SU-DHL-6 (cell line): Measurements from ENCODE around the gene LRP1.

Experiments
- H2AFZ ChIP-seq: fragments of 200-600 bp; sonication (generic); 2 replicates; pipeline ENCODE4 v1.6.1; 2014; ENCODE audit warnings: low read depth, mild to moderate bottlenecking, moderate library complexity, mixed read lengths, antibody characterized with exemption, low read length; ENCODE audit not compliant: severe bottlenecking
- H3F3A ChIP-seq: fragments of 200-600 bp; shearing (Covaris generic); 2 replicates; pipeline ENCODE4 v1.6.0; 2016; ENCODE audit warnings: antibody characterized with exemption, mild to moderate bottlenecking; ENCODE audit not compliant: insufficient read depth
- H3K27ac ChIP-seq: fragments of 200-600 bp; sonication (generic); 2 replicates; pipeline ENCODE4 v1.5.1; 2016; ENCODE audit warnings: low read depth, mild to moderate bottlenecking, low read length, moderate library complexity, mixed read lengths
- H3K27me3 ChIP-seq: fragments of 200-600 bp; sonication (generic), shearing (Covaris generic); 2 replicates; pipeline ENCODE4 v1.6.0; 2014; ENCODE audit warnings: mild to moderate bottlenecking, low read length
- H3K36me3 ChIP-seq: fragments of 200-600 bp; sonication (generic); 2 replicates; pipeline ENCODE4 v1.6.1; 2014; ENCODE audit warnings: mild to moderate bottlenecking, low read length, mixed read lengths
- H3K4me2 ChIP-seq: fragments of 300-600, 200-600 bp; shearing (Covaris generic), sonication (generic); 2 replicates; pipeline ENCODE4 v1.6.0; 2014; ENCODE audit warnings: low read length, low read depth, mild to moderate bottlenecking; ENCODE audit not compliant: poor library complexity, severe bottlenecking
- H3K4me3 ChIP-seq: fragments of 200-600 bp; sonication (generic); 2 replicates; pipeline ENCODE4 v1.5.1; 2014; ENCODE audit warnings: antibody characterized with exemption, low read length, mild to moderate bottlenecking, mixed read lengths; ENCODE audit not compliant: insufficient read depth, poor library complexity, severe bottlenecking
- H3K79me2 ChIP-seq: fragments of 200-600 bp; sonication (generic); 2 replicates; pipeline ENCODE4 v1.6.1; 2014; ENCODE audit warnings: mild to moderate bottlenecking, low read length, moderate library complexity; ENCODE audit not compliant: insufficient read depth
- H3K9ac ChIP-seq: fragments of 200-600 bp; sonication (generic); 2 replicates; pipeline ENCODE4 v1.7.0; 2014; ENCODE audit warnings: mild to moderate bottlenecking, low read length
- H3K9me2 ChIP-seq: fragments of 200-600 bp; sonication (generic); replicated peaks from 2 replicates; pipeline ENCODE4 v1.6.1; 2014; ENCODE audit warnings: low read length; ENCODE audit not compliant: insufficient read depth
- H3K9me3 ChIP-seq: fragments of 200-600 bp; sonication (generic); 2 replicates; pipeline ENCODE4 v1.6.1; 2014; ENCODE audit warnings: low read length, mixed read lengths; ENCODE audit not compliant: insufficient read depth
- H4K20me1 ChIP-seq: fragments of 200-600 bp; sonication (generic); 2 replicates; pipeline ENCODE4 v1.6.1; 2014; ENCODE audit warnings: low read depth, mild to moderate bottlenecking, antibody characterized with exemption, low read length, moderate library complexity, mixed read lengths
- CTCF ChIP-seq: fragments of 200-600 bp; sonication (generic); IDR thresholded peaks from one replicate; pipeline ENCODE4 v1.5.1; 2017; ENCODE audit warnings: antibody characterized with exemption, mild to moderate bottlenecking, low read length, moderate library complexity; ENCODE audit not compliant: insufficient read depth, poor library complexity, severe bottlenecking
- EZH2phosphoT487 ChIP-seq: fragments of 200-600 bp; sonication (generic), shearing (Covaris generic); conservative IDR thresholded peaks from 2 replicates; pipeline ENCODE4 v1.6.1; 2018; ENCODE audit warnings: mild to moderate bottlenecking, antibody characterized with exemption, low read length, moderate library complexity, mixed read lengths

LRP1 gene

GRCh38 chr12:57133916-57134315 is 5.6 kb downstream of the LRP1 start:
- H3K79me2 ChIP-seq = no peaks in the 10 kb centered on the region
- no peak overlapping the region for H2AFZ ChIP-seq
- no peaks in the 10 kb centered on the region for H3K36me3 ChIP-seq
- no peaks in the 10 kb centered on the region for H3K9me3 ChIP-seq
- H3K27ac ChIP-seq = no peak overlapping the region
- no peak overlapping the region for H3K4me2 ChIP-seq
- no peaks in the 10 kb centered on the region for H3K9me2 ChIP-seq
- H3K27me3 ChIP-seq = no peaks in the 10 kb centered on the region
- no peaks in the 10 kb centered on the region for H3F3A ChIP-seq
- H3K4me3 ChIP-seq = no peak overlapping the region
- H3K9ac ChIP-seq = no peak overlapping the region
- TF ChIP-seq EZH2phosphoT487 (no peak), CTCF (no peak)
- H4K20me1 ChIP-seq = no peaks in the 10 kb centered on the region

- Histone ChIP-seq H4K20me1 (no peaks in the 10 kb centered on the region), H3K27ac (no peak overlapping the region), H3K9ac (no peak overlapping the region), H2AFZ (no peak overlapping the region), H3F3A (no peaks in the 10 kb centered on the region), H3K36me3 (no peaks in the 10 kb centered on the region), H3K27me3 (no peaks in the 10 kb centered on the region), H3K4me3 (no peak overlapping the region), H3K4me2 (no peak overlapping the region), H3K9me2 (no peaks in the 10 kb centered on the region), H3K9me3 (no peaks in the 10 kb centered on the region), H3K79me2 (no peaks in the 10 kb centered on the region)
- no peak for TF ChIP-seq CTCF
- no peak for TF ChIP-seq EZH2phosphoT487
Observed at GRCh38 chr12:57134949-57135348, 6.7 kb downstream of the LRP1 start.

DNA sequence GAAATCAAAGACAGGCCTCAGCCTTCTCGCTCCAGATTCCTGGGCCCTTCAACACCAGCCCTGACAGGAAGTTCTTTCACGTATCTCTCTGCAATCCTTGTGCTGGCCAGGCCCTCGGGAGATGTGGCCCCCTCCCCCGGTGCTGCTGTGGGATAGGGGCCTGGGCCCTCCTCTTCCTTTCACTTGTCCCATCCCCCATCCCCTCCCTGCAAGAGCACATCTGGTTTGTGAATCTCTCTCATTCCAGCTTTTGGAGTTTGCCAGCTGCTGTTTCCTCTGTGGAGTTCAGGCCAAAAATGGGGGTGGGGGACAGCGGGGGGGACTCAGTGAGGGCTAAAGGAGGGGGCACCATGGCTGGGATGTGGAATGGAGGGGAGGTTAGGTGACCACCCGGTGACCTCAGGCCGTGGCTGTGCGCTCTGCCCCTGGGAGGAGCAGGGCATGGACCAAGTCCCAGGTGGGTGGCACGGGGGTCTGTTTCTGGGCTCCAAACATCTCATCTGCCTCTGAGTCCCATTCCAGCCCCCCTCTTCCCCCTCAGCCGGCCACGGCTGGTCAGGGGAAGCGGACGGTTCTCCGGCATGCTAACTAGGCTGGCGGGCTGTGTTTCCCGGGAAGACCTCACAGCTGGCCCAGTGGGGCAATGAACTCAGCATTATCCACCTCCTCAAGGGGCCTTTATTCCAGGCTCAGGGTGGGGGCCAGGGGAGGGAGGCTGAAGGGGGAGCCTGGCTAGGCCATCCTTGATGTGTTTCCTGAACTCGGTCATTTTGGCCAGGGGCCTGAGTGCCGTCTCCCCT is 7.4 kb downstream of the LRP1 start:
- Histone ChIP-seq H3K9ac (no peak overlapping the region), H3K9me3 (no peaks in the 10 kb centered on the region), H4K20me1 (no peaks in the 10 kb centered on the region), H3F3A (no peaks in the 10 kb centered on the region), H2AFZ (no peak overlapping the region), H3K4me3 (no peak overlapping the region), H3K79me2 (no peaks in the 10 kb centered on the region), H3K36me3 (no peaks in the 10 kb centered on the region), H3K27me3 (no peaks in the 10 kb centered on the region), H3K4me2 (no peak overlapping the region), H3K9me2 (no peaks in the 10 kb centered on the region), H3K27ac (no peak overlapping the region)
- no peak for TF ChIP-seq CTCF
- TF ChIP-seq EZH2phosphoT487 = no peak
